Endodermal cell (in vitro differentiated cells): ENCODE measurements around the gene KCNQ5. TPM values are rescaled to one million over a fixed set of nuclear protein-coding genes. Genes with fewer than 3 reads are reported as not detected.

Experiments used
- DNase-seq: peaks from one replicate; pipeline ENCODE4 v3.0.0-alpha.2; 2017
- H3K27ac ChIP-seq: 2 replicates; pipeline ENCODE4 v1.5.1; 2013; ENCODE audit warnings: mild to moderate bottlenecking, low read depth, low read length, moderate library complexity
- H3K27me3 ChIP-seq: 2 replicates; pipeline ENCODE4 v1.6.1; 2013; ENCODE audit warnings: mild to moderate bottlenecking, low read length, moderate library complexity; ENCODE audit not compliant: insufficient read depth, control insufficient read depth, poor library complexity, severe bottlenecking
- H3K36me3 ChIP-seq: 2 replicates; pipeline ENCODE4 v1.7.0; 2013; ENCODE audit warnings: mild to moderate bottlenecking, low read length, moderate library complexity; ENCODE audit not compliant: control insufficient read depth, insufficient read depth
- H3K4me1 ChIP-seq: one replicate; pipeline ENCODE4 v1.7.0; 2013; ENCODE audit warnings: low read length; ENCODE audit not compliant: control insufficient read depth, insufficient read depth
- H3K4me3 ChIP-seq: 2 replicates; pipeline ENCODE4 v1.5.1; 2013; ENCODE audit warnings: mild to moderate bottlenecking, low read length, moderate library complexity
- H3K9ac ChIP-seq: 2 replicates; pipeline ENCODE4 v1.6.1; 2013; ENCODE audit warnings: mild to moderate bottlenecking, low read length, moderate library complexity; ENCODE audit not compliant: poor library complexity, severe bottlenecking; ENCODE audit errors: extremely low read depth
- H3K9me3 ChIP-seq: 2 replicates; pipeline ENCODE4 v1.6.1; 2013; ENCODE audit warnings: mild to moderate bottlenecking, low read length, moderate library complexity; ENCODE audit not compliant: control insufficient read depth
- H3K27ac Mint-ChIP-seq: 2 replicates; pipeline ENCODE4 v1.8.0; 2020; ENCODE audit warnings: mixed read lengths
- H3K27me3 Mint-ChIP-seq: 2 replicates; pipeline ENCODE4 v1.8.0; 2021; ENCODE audit warnings: mild to moderate bottlenecking, mixed read lengths; ENCODE audit not compliant: insufficient read depth
- H3K36me3 Mint-ChIP-seq: 2 replicates; pipeline ENCODE4 v1.8.0; 2020; ENCODE audit warnings: low read depth, mixed read lengths
- H3K4me1 Mint-ChIP-seq: 2 replicates; pipeline ENCODE4 v1.8.0; 2020; ENCODE audit warnings: mixed read lengths
- H3K4me3 Mint-ChIP-seq: 2 replicates; pipeline ENCODE4 v1.8.0; 2020; ENCODE audit warnings: mild to moderate bottlenecking, moderate library complexity, mixed read lengths
- H3K9me3 Mint-ChIP-seq: 2 replicates; pipeline ENCODE4 v1.8.0; 2020; ENCODE audit warnings: mild to moderate bottlenecking, mixed read lengths
- WGBS, 2 experiments: methylation state at CpG; one replicate each; pipeline versions ENCODE4 v1.1.5 to v1.1.7; 2013; ENCODE audit warnings: missing lambda C conversion rate in 2 of 2, mixed read lengths in 1 of 2; ENCODE audit not compliant: insufficient coverage in 1 of 2, insufficient read length in 1 of 2; 5-methylcytosine and 5-hydroxymethylcytosine counted together
- total RNA-seq, 2 donors: library from RNA; stranded (reverse); fragmentation: NEBNext Ultra II Directional in 1 of 2; extraction: Animal tissue kit (Norgen Biotek cat#: 25700) in 1 of 2; gene quantifications; 2 replicates in 1 of 2; 3 replicates in 1 of 2; pipeline ENCODE4 v1.2.1, GENCODE V29; 2021
- TF ChIP-seq, protein P1 (sequence below): fragments of 200-600 bp; sonication (generic); conservative IDR thresholded peaks from 2 replicates; pipeline ENCODE4 v1.5.0; 2021; ENCODE audit warnings: antibody characterized with exemption, mild to moderate bottlenecking

The KCNQ5 gene
- total RNA-seq, 2 donors from 2014 or later, result 2.4 to 8.3 TPM

DNA sequence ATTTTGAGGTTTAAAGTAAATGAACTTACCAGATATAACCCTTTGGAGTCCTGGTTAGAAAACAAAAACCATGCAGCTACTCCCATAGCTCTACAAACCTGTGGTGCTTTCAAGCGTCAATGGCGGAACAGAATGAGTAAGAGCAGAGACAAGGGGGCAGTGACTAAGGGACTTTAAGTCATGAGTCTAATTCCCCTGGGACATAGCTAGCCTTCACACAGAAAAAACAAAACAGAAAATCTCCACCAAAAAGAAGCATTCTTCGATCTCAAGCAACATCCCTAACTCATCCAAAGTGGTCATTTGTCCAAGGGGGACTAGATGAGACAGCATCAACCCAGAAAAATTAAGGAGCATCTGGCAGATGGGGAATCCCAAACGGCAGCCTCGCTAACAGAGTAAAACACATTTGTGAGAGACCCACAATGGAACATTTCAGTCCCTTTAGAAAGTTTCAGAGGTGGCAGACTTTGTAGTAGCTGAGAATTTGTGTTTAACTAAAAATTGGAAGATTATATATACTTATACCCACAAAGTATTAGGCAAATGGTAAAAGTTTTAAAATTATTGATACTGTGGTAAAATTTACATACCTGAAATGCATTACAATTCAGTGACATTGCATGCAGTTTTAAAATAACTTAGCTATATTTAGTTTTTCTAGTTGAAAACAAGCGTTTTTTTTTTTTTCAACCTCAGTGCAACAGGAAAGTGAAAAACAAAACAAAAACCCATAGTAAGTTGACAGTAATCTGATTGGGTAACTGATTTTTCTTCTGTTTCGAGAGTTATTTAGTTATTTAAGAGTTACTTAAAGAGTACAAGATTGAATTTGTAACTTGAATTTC lies 67.5 kb downstream of the KCNQ5 start:
- Mint-ChIP-seq H3K9me3 (no peaks in the 10 kb centered on the region), H3K4me3 (no peak overlapping the region), H3K36me3 (no peaks in the 10 kb centered on the region), H3K27me3 (no peaks in the 10 kb centered on the region), H3K4me1 (peaks cover 10% of the 10 kb centered on the region), H3K27ac (no peak overlapping the region)
- no peaks in the 10 kb centered on the region for H3K27me3 ChIP-seq
- H3K27ac ChIP-seq, result no peak overlapping the region
- H3K4me1 ChIP-seq, result no peaks in the 10 kb centered on the region
- WGBS, 2 experiments, result 87 to 95% methylated on average over 4 to 7 of the region's 7 CpGs
- TF ChIP-seq, protein P1, sequence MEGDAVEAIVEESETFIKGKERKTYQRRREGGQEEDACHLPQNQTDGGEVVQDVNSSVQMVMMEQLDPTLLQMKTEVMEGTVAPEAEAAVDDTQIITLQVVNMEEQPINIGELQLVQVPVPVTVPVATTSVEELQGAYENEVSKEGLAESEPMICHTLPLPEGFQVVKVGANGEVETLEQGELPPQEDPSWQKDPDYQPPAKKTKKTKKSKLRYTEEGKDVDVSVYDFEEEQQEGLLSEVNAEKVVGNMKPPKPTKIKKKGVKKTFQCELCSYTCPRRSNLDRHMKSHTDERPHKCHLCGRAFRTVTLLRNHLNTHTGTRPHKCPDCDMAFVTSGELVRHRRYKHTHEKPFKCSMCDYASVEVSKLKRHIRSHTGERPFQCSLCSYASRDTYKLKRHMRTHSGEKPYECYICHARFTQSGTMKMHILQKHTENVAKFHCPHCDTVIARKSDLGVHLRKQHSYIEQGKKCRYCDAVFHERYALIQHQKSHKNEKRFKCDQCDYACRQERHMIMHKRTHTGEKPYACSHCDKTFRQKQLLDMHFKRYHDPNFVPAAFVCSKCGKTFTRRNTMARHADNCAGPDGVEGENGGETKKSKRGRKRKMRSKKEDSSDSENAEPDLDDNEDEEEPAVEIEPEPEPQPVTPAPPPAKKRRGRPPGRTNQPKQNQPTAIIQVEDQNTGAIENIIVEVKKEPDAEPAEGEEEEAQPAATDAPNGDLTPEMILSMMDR, result no peak
- H3K9me3 ChIP-seq, result no peaks in the 10 kb centered on the region
- no peak for DNase-seq
- H3K9ac ChIP-seq, result no peak overlapping the region
- H3K36me3 ChIP-seq, result no peaks in the 10 kb centered on the region
- no peak overlapping the region for H3K4me3 ChIP-seq

DNA sequence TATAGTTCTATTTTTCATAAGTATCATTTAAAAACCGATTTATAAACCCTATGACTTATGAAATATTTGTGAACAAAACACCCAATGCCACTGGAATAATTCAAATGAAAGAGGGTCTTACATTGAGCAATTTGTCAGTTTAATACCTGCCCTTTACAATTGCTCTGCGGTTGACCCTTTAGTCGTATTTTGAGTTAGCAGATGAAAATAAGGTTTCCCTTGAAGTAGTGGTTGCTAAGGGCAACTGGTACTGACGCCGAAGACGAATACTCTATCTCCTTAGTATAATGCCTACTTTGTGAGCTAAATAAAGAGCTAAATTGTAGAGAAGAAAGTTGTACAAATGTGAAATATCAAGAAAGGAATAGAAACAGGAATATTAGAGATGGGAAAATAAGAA lies 69.4 kb downstream of the KCNQ5 start:
- Mint-ChIP-seq H3K9me3 (peaks cover under 1% of the 10 kb centered on the region), H3K27me3 (no peaks in the 10 kb centered on the region), H3K4me1 (peaks cover 10% of the 10 kb centered on the region), H3K36me3 (no peaks in the 10 kb centered on the region), H3K4me3 (no peak overlapping the region), H3K27ac (no peak overlapping the region)
- H3K4me3 ChIP-seq, result no peak overlapping the region
- no peaks in the 10 kb centered on the region for H3K4me1 ChIP-seq
- 91% methylated on average over 6 of the region's 6 CpGs; no CpG with 5 or more reads in 1 of the 2 experiments for WGBS, 2 experiments
- H3K9me3 ChIP-seq, result no peaks in the 10 kb centered on the region
- no peak for DNase-seq
- H3K36me3 ChIP-seq, result no peaks in the 10 kb centered on the region
- H3K27me3 ChIP-seq, result no peaks in the 10 kb centered on the region
- TF ChIP-seq, protein P1, result no peak
- H3K9ac ChIP-seq, result no peak overlapping the region
- H3K27ac ChIP-seq, result no peak overlapping the region

DNA sequence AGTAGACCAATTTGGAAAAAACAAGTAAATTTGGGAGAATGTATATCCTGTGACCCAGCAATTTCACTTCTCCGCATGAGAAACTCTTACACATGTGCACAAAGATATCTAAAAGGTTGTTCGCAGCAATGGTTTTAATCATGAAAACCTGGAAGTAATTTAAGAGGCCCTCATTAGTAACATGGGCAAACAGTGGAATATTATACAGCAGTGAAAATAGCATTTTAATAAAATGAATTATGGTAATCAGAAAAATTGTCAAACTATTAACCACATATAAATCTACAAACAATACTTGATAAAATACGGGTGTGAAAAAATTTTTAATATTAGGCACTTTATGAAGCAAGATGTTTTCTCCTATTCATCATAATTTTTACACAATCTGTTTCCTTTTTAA lies 74.2 kb downstream of the KCNQ5 start:
- Histone ChIP-seq H3K27ac (no peak overlapping the region), H3K27me3 (no peaks in the 10 kb centered on the region), H3K4me3 (no peak overlapping the region), H3K9me3 (no peaks in the 10 kb centered on the region), H3K4me1 (no peaks in the 10 kb centered on the region), H3K36me3 (no peaks in the 10 kb centered on the region), H3K9ac (no peak overlapping the region)
- H3K4me3 Mint-ChIP-seq, result no peak overlapping the region
- H3K4me1 Mint-ChIP-seq, result peaks cover 6% of the 10 kb centered on the region
- no peak overlapping the region for H3K27ac Mint-ChIP-seq
- H3K9me3 Mint-ChIP-seq, result peaks cover 2% of the 10 kb centered on the region
- H3K27me3 Mint-ChIP-seq, result no peaks in the 10 kb centered on the region
- TF ChIP-seq, protein P1, result no peak
- no peak for DNase-seq
- 86 to 91% methylated on average over 1 to 2 of the region's 3 CpGs for WGBS, 2 experiments
- H3K36me3 Mint-ChIP-seq, result no peaks in the 10 kb centered on the region
